Memory B cell (primary cell): ENCODE data around the gene NFIX.
"Not testable (repeated sequence)": the region's sequence is repeated elsewhere in the genome, so short reads cannot be mapped to it uniquely, and the experiment has no call there.

Experiments
- ATAC-seq: fragments of 150-1000 bp; cut with Tn5 transposase; 2 replicates; pipeline ENCODE4 v1.10.0; 2021; ENCODE audit warnings: low read depth, mild to moderate bottlenecking, moderate library complexity
- DNase-seq, 2 donors: peaks; one replicate each; pipeline ENCODE4 v3.0.0; 2022; ENCODE audit warnings: low spot score in 2 of 2
- H3K27ac Mint-ChIP-seq: one replicate; pipeline ENCODE4 v1.8.0; 2022; ENCODE audit warnings: mild to moderate bottlenecking, moderate library complexity, mixed read lengths
- H3K27me3 Mint-ChIP-seq: one replicate; pipeline ENCODE4 v1.8.0; 2022; ENCODE audit warnings: mixed read lengths
- H3K36me3 Mint-ChIP-seq: one replicate; pipeline ENCODE4 v1.8.0; 2022; ENCODE audit warnings: mild to moderate bottlenecking, mixed read lengths
- H3K4me1 Mint-ChIP-seq: one replicate; pipeline ENCODE4 v1.8.0; 2022; ENCODE audit warnings: mixed read lengths
- H3K4me3 Mint-ChIP-seq: one replicate; pipeline ENCODE4 v1.8.0; 2022; ENCODE audit warnings: mild to moderate bottlenecking, moderate library complexity, mixed read lengths
- H3K9me3 Mint-ChIP-seq: one replicate; pipeline ENCODE4 v1.8.0; 2022; ENCODE audit warnings: mixed read lengths

The NFIX gene

DNA sequence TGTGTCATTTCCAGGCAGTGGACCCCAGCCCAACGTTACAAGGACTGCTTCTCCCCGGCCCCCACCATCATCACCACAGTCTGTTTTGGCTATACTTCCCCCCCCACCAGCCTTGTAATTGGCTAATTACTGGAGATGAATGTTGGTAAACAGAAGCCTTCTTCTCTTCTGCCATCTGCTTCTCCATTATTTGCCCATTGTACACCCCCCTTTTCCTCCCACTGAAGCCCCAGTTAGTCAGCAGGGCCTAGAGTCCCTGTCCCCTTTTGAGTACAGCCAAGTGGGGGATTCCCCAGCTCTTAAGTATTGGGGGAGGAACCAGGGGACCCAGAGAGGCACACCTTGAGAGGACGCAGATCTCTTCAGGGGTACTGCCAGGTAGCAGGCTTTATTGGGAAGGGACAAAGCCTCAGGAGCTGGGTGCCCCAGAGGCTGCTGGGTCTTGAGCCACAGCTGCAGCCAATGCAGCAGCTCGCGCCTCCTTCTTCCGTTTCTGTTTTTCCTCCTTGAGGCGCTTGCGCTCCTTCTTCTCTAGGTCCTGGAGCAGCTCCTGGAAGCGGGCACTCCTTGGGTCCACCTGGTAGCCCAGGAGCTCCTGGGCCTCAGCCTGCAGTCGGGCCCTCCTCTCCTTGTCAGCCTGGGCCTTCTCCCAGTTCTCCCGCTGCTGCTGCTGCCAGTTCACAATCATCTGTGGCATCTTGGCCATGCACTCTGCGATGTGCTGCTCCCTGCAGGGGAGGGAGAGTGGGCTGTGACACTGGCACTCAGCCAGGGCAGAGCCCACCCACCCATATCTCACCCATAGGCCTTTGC, 41.3 kb upstream of the NFIX start:
- Mint-ChIP-seq H3K9me3 (no peaks in the 10 kb centered on the region), H3K4me3 (no peak overlapping the region), H3K27ac (peak overlapping the region; percentile 83), H3K27me3 (no peaks in the 10 kb centered on the region), H3K4me1 (peaks cover 19% of the 10 kb centered on the region), H3K36me3 (peaks cover 25% of the 10 kb centered on the region)
- ATAC-seq (no peak), DNase-seq (no peak)

DNA sequence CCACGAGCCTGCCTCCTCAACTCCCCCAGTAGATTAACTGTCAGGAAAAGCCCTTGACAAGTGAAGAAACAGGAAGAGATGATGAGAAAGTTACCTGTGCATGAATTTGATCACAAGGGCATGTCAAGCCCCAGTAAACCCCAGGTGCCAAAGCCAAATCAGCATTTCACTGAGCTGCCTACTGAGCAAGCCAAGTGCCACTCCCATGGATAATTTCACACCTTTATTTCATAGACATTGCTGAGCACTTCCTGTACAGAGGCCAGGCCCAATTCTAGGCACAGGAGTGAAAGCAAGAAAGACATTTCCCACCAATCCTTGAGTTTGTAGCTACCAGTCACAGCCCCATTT, 40.7 kb upstream of the NFIX start:
- Mint-ChIP-seq H3K36me3 (peaks cover 23% of the 10 kb centered on the region), H3K27ac (peak overlapping the region; percentile 83), H3K4me3 (no peak overlapping the region), H3K27me3 (no peaks in the 10 kb centered on the region), H3K9me3 (no peaks in the 10 kb centered on the region), H3K4me1 (peaks cover 19% of the 10 kb centered on the region)
- DNase-seq (no peak), ATAC-seq (peak; percentile 8)

DNA sequence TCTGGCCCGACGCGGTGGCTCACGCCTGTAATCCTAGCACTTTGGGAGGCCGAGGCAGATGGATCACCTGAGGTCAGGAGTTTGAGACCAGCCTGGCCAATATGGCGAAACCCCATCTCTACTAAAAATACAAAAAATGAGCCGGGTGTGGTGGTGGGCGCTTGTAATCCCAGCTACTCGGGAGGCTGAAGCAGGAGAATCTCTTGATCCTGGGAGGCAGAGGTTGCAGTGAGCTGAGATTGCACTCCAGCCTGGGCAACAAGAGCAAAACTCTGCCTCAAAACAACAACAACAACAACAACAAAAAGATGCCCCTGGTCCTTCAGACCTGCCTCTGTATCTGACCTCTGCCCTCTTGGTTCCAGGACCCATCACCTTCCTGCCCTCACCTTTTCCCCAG, 39.7 kb upstream of the NFIX start:
- H3K9me3 Mint-ChIP-seq, DNase-seq, ATAC-seq, H3K27me3 Mint-ChIP-seq: not testable (repeated sequence)
- H3K4me3 Mint-ChIP-seq: peak overlapping the region; percentile 80
- peak overlapping the region; percentile 91 for H3K27ac Mint-ChIP-seq
- H3K36me3 Mint-ChIP-seq: peaks cover 15% of the 10 kb centered on the region
- peaks cover 19% of the 10 kb centered on the region for H3K4me1 Mint-ChIP-seq

DNA sequence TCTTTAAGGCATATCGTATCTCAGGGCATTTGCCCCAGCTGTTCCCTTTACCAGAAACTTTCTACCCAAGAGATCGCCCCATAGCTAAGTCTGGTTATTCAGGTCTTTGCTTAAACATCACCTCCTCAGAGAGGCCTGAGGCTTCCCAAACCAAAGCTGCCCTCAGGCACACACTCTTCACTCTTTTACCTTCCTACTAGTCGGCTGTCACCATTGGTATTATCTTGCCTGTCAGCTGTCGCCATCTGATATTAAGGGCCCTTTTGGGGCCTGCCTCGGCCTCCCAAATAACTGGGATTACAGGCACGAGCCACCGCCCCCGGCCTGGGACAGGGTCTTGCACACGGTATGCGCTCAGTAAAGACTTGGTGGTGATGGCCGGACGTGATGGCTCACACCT, 39.3 kb upstream of the NFIX start:
- ATAC-seq (no peak), DNase-seq (no peak)
- Mint-ChIP-seq H3K36me3 (peaks cover 15% of the 10 kb centered on the region), H3K27ac (peak overlapping the region; percentile 91), H3K9me3 (no peaks in the 10 kb centered on the region), H3K4me1 (peaks cover 19% of the 10 kb centered on the region), H3K4me3 (peak overlapping the region; percentile 80), H3K27me3 (no peaks in the 10 kb centered on the region)

DNA sequence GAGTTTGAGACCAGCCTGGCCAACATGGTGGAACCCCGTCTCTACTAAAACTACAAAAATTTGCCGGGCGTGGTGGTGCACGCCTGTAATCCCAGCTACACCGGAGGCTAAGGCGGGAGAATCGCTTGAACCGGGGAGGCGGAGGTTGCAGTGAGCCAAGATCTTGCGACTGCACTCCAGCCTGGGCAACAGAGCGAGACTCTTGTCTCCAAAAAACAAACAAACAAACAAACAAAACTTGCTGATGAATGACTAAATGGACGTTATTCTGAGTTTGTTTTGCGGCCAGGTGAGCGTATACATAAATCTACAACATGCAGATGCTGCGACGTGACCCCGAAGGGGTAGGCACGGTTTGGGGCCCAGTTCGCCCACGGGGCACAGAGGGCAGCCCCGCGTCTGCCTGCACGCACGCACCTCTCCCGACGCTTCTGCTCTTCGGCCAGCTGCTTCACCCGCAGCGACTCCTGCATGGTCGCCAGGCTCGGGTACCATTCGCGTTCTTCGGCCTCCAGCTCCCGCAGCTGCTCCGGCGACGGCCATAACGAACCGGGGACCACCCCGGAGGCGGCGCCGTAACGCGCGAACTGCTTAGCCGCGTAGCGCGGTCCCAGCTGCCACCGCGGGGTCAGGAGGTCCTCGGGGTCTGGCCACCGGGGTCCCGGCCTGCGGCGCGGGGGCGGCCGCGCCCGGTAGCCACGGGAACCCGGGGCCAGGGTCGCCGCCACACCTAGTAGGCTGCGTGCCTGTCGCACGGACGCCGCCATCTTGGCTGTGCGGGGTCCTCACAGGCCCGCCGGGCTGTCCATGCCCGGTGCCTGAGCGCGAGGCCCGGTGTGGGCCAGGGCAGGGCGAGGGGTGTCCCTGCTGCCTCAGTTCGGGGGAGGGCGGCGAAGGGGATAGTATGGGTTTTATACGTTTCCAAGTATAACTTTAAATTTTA, 38.6 kb upstream of the NFIX start, which contains the start of gene GADD45GIP1:
Gene GADD45GIP1, minus strand, starts transcription at position 778 of the 943 bp plus-strand sequence. Its CDS starts 11 bp downstream, at position 767.
- DNase-seq: peak; percentile 72 to 86
- H3K36me3 Mint-ChIP-seq: peaks cover 10% of the 10 kb centered on the region
- no peaks in the 10 kb centered on the region for H3K27me3 Mint-ChIP-seq
- H3K27ac Mint-ChIP-seq: peak within 1 kb of the TSS; percentile 91
- peaks cover 19% of the 10 kb centered on the region for H3K4me1 Mint-ChIP-seq
- H3K9me3 Mint-ChIP-seq: no peaks in the 10 kb centered on the region
- peak within 1 kb of the TSS; percentile 86 for H3K4me3 Mint-ChIP-seq
- peak; percentile 92 for ATAC-seq

DNA sequence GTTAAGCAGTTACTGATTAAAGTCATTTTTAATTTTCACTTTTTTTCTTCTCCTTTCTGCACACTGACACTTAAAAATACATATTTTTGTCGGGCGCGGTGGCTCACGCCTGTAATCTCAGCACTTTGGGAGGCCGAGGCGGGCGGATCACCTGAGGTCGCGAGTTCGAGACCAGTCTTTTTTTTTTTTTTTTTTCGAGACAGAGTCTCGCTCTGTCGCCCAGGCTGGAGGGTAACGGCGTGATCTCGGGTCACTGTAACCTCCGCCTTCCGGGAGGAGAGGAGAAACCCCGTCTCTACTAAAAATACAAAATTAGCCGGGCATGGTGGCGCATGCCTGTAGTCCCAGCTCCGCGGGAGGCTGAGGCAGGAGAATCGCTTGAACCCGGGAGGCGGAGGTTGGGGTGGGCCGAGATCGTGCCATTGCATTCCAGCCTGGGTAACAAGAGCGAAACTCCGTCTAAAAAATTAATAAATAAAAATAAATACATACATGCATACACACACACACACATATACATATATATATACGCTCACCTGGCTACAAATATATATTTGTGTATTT, 37.8 kb upstream of the NFIX start:
- DNase-seq, H3K36me3 Mint-ChIP-seq, H3K27me3 Mint-ChIP-seq, H3K9me3 Mint-ChIP-seq: not testable (repeated sequence)
- Mint-ChIP-seq H3K4me3 (peak overlapping the region; percentile 86), H3K4me1 (peaks cover 19% of the 10 kb centered on the region), H3K27ac (peak overlapping the region; percentile 91)
- peak; percentile 41 for ATAC-seq

DNA sequence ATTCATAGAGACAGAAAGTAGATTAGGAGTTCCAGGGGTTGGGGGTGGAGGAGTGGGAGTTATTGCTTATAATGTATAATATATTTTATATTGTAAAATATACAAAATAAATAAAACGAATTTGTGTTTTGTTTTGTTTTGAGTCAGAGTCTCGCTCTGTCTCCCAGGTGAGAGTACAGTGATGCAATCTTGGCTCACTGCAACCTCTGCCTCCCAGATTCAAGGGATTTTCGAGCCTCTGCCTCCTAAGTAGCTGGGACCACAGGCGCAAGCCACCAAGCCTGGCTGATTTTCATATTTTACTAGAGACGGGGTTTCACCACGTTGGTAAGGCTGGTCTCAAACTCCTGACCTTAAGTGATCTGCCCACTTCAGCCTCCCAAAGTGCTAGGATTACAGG, 35.8 kb upstream of the NFIX start:
- Mint-ChIP-seq H3K4me3 (no peak overlapping the region), H3K9me3 (no peaks in the 10 kb centered on the region), H3K4me1 (peaks cover 13% of the 10 kb centered on the region), H3K36me3 (no peaks in the 10 kb centered on the region), H3K27me3 (peaks cover 5% of the 10 kb centered on the region), H3K27ac (no peak overlapping the region)
- ATAC-seq (no peak), DNase-seq (no peak)

DNA sequence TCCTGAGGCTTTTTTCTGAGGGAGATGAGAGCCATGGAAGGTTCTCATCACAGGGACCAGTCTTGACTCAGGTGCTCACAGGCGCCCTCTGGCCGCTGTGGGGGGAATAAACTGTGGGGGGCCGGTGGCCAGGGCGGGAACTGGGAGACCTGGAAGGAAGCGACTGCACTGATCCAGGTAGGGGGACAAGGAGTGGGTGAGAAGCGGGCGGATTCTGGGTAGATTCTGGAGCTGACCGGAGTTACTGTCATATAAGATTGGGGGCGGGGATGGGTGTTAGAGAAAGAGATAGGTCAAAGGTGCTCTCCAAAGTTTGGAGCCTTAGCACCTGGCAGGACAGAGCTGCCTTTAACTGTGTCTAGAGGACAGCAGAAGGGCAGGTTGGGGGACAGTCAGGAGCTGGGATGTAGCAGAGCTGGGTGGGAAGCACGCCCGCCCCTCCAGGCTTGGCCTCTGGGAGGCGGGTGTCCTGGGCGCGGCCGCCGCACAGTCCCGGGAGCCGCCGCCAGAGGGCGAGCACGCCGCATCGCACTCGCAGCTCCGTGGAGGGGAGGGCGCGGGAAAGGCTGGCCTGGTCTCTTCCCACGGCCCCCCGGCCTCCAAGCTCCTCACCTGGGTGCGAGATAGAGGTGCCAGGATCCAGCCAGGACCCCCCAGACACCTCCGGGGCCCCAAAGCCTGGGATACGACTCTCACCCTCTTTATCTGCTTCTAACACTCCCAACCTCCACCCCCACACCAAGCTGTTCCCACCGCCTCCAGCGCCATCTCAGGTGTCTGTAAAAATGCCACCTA, 30.1 kb upstream of the NFIX start:
- no peak overlapping the region for H3K27ac Mint-ChIP-seq
- peaks cover 7% of the 10 kb centered on the region for H3K4me1 Mint-ChIP-seq
- H3K36me3 Mint-ChIP-seq: no peaks in the 10 kb centered on the region
- H3K9me3 Mint-ChIP-seq: no peaks in the 10 kb centered on the region
- DNase-seq (peak; percentile 84 to 95), ATAC-seq (peak; percentile 92)
- peaks cover 5% of the 10 kb centered on the region for H3K27me3 Mint-ChIP-seq
- peak overlapping the region; percentile 95 for H3K4me3 Mint-ChIP-seq

DNA sequence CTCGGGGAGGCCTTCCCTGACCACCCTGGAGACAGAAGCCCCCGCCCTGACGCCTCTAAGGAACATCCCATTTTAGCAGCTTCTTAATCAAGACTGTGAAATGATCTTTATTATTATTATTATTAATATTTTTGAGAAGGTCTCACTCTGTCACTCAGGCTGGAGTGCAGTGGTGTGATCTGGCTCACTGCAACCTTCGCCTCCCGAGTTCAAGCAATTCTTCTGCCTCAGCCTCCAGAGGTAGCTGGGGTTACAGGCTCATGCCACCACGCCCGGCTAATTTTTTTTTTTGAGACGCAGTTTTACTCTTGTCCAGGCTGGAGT, 29.5 kb upstream of the NFIX start:
- Mint-ChIP-seq H3K27ac (no peak overlapping the region), H3K36me3 (no peaks in the 10 kb centered on the region), H3K9me3 (no peaks in the 10 kb centered on the region), H3K4me3 (peak overlapping the region; percentile 64), H3K27me3 (peaks cover 5% of the 10 kb centered on the region), H3K4me1 (peaks cover 7% of the 10 kb centered on the region)
- DNase-seq (no peak), ATAC-seq (no peak)

DNA sequence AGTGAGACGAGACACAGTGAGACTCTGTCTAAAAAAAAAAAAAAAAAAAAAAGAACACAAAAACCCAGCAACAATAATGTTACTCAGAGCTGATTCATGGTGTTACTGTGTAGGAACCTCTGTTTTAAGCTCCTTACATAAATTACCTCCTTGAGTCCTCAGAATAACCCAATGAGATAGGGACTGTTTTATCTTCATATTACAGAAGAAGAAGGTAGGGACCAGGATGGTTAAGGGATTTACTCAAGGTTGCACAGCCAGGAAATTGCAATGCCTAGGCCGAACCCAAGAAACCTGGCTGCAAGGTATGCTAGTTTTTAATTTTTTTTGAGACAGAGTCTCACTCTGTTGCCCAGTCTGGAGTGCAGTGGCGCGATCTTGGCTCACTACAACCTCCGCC, 27.4 kb upstream of the NFIX start:
- peaks cover 7% of the 10 kb centered on the region for H3K4me1 Mint-ChIP-seq
- H3K27me3 Mint-ChIP-seq: peaks cover 2% of the 10 kb centered on the region
- ATAC-seq (no peak), DNase-seq (no peak)
- no peaks in the 10 kb centered on the region for H3K9me3 Mint-ChIP-seq
- no peaks in the 10 kb centered on the region for H3K36me3 Mint-ChIP-seq
- H3K4me3 Mint-ChIP-seq: no peak overlapping the region
- no peak overlapping the region for H3K27ac Mint-ChIP-seq

DNA sequence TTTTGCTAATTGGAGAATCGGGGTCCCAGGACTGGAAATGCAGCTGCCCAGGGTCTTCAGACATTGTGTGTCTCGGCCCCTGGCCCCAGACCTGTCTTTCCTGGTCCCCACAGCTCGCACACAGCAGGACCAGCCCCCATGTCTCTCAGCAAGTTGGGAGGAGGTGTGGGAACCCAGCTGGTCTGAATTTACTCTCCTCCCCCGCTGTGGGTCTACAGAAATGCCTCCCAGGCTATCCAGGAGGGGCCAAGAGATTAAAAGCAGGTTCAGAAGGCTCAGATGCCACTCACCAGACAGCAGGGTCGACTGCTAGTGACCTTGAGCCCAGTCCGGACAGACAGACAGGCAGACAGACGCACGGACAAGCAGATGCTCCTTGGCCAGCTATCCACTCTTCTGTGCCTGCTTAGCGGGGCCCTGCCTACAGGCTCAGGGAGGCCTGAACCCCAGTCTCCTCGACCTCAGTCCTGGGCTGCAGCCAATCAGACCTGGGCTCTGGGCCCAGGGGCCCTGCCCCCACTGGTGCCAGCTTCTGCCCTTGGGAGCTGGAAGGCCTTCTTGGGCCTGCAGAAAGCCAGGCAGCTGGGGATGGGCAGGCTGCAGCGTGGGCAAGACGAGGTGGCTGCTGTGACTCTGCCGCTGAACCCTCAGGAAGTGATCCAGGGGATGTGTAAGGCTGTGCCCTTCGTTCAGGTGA, 25.8 kb upstream of the NFIX start, which contains the start of gene DAND5:
Gene DAND5, plus strand, starts transcription at position 285 of the 697 bp plus-strand sequence. Its CDS starts 85 bp downstream, at position 370.
- Mint-ChIP-seq H3K27ac (no peak within 1 kb of the TSS), H3K4me1 (peaks cover 7% of the 10 kb centered on the region), H3K4me3 (no peak within 1 kb of the TSS), H3K9me3 (no peaks in the 10 kb centered on the region), H3K36me3 (no peaks in the 10 kb centered on the region), H3K27me3 (peaks cover 2% of the 10 kb centered on the region)
- DNase-seq (no peak), ATAC-seq (no peak)

DNA sequence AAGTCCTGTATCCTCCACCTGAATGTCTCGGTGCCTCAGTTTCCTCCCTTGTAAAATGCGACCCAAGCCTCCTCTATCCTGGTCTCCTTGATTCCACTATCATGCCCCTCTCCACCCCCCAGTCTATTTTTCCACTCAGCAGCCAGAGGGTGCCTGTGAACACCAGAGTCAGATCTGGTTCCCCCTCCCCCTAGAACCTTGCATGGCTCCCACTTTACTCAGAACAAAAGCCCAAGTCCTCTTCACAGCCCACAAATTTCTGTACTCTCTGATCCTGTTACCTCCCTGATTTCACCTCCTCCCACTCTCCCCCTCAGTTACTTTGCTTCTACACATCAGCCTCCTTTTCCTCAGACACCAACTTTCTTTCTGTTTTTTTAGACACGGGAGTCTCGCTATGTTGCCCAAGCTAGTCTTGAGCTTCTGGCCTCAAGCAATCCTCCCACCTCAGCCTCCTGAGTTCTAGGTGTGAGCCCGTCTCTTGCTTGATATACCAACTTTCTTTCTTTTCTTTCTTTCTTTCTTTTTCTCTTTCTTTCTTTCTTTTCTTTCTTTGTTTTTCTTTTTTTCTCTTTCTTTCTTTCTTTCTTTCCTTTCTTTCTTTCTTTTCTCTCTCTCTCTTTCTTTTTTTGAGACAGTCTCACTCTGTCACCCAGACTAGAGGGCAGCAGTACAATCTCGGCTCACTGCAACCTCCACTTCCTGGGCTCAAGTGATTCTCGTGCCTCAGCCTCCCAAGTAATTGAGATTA, 25.0 kb upstream of the NFIX start:
- Mint-ChIP-seq H3K27ac (no peak overlapping the region), H3K36me3 (no peaks in the 10 kb centered on the region), H3K9me3 (no peaks in the 10 kb centered on the region), H3K27me3 (peaks cover 2% of the 10 kb centered on the region), H3K4me3 (no peak overlapping the region), H3K4me1 (peaks cover 2% of the 10 kb centered on the region)
- DNase-seq (no peak), ATAC-seq (no peak)
